ENCODE results near the gene MCTS1.

Gene MCTS1

DNA sequence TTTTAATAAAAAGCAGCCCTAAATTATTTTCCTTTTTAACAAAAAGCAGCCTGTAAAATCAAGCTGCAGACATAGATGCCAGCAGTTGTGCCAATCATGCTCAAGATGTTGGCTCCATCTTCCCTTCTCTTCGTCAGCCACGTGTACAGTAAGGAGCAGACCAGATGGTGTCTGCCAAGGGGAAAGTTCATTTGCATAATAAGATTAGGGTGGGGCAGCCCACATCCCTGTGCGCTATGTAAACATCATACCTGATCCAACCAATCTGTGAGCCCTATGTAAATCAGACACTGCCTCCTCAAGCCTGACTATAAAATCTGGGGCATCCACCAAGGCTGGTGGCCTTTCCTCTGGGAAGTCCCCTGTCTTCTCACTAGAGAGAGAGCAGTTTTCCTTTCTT lies 49.1 kb downstream of the MCTS1 start:
- no peak overlapping the region for H3K4me3 ChIP-seq (ENCODE audit: low read depth, low read length)
- no peak for DNase-seq (ENCODE audit: low read depth)
- no peak for TF ChIP-seq CTCF (conservative IDR thresholded peaks at IDR 0.05; ENCODE audit: low read depth, low read length)

GRCh38 chrX:120660637-120661036 lies 56.7 kb downstream of the MCTS1 start:
- H3K4me3 ChIP-seq (ENCODE audit: low read depth, low read length): no peak overlapping the region
- no peak for DNase-seq (ENCODE audit: low read depth)
- no peak for TF ChIP-seq CTCF (conservative IDR thresholded peaks at IDR 0.05; ENCODE audit: low read depth, low read length)
